ENCODE results near the gene GRAMD2B. TPM values are rescaled to one million over a fixed set of nuclear protein-coding genes. Genes with fewer than 3 reads are reported as not detected.
"Not testable (repeated sequence)": the region's sequence is repeated elsewhere in the genome, so short reads cannot be mapped to it uniquely, and the experiment has no call there.

The GRAMD2B gene
- polyA plus RNA-seq, 1 donor from 2014 or later = 3.1 TPM

DNA sequence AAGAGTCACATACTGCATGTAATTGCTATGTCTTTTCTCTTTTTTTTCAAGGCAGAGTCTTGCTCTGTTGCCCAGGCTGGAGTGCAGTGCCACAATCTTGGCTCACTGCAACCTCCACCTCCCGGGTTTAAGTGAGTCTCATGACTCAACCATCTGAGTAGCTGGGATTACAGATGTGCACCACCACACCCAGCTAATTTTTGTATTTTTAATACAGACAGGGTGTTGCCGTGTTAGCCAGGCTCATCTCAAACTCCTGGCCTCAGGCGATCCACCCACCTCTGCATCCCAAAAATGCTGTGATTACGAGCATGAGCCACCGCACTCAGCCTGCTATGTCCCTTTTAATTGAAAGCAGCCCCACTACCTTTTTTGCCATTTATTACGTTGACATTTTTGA lies 47.3 kb downstream of the GRAMD2B start:
- not testable (repeated sequence) for H3K27ac Mint-ChIP-seq, H3K36me3 Mint-ChIP-seq, H3K9me3 Mint-ChIP-seq, H3K27me3 Mint-ChIP-seq, H3K4me1 Mint-ChIP-seq
- H3K4me3 Mint-ChIP-seq = peak overlapping the region in 1 of 4 donors; percentile 17

DNA sequence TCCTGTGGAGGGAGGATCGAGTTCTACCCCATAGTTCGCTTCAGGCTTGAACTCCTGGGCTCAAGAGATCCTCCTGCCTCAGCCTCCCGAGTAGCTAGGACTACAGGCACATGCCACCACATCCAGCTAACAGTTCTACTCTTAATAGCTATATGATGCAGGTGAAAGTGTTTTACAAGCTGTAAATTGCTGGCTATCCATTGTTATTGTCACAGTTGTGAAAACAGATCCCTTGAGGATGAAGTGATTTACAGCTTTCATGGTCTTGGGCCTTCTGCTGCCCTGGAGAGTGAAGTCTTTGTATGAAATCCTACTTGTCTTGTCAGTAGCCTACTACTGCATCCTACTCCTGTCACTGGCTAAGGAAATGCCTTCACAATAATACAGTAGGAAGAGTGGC lies 48.0 kb downstream of the GRAMD2B start:
- Mint-ChIP-seq H3K9me3 (no peaks in the 10 kb centered on the region), H3K27me3 (no peaks in the 10 kb centered on the region), H3K36me3 (peaks cover 3% of the 10 kb centered on the region), H3K27ac (no peak overlapping the region), H3K4me3 (no peak overlapping the region), H3K4me1 (no peaks in the 10 kb centered on the region)

DNA sequence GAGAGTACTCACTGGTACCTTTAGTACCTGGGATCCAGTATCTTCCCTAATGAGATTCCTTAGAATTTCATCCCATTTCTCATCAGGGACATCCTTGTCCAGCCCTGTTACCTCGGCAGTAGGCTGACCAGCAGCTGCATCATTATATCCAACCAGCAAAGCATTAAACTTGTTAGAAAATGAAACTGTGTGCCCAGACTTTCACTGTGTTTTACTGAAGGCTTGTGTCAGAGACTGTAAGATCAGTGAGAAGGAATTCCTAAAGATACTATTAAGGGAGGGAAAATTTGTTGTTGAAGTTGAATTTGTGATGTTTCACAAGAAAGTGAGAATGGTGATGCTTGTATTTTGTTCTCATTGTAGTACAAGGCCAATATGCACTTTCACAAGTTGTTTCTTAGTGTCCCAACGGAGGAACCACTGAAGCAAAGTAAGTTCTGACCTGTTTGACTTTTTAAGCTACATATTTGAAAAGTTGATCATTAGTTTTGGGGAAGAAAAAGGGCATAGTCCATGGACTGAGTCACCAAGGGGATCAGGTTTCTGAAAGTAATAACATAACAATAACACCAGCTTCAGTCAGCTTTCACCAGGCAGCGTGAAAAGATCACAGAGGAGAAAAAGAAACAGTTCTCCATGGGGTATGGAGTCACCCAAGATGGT lies 48.8 kb downstream of the GRAMD2B start:
- Mint-ChIP-seq H3K4me3 (no peak overlapping the region), H3K4me1 (no peaks in the 10 kb centered on the region), H3K27me3 (no peaks in the 10 kb centered on the region), H3K9me3 (no peaks in the 10 kb centered on the region), H3K27ac (no peak overlapping the region), H3K36me3 (peaks cover 3% of the 10 kb centered on the region)

DNA sequence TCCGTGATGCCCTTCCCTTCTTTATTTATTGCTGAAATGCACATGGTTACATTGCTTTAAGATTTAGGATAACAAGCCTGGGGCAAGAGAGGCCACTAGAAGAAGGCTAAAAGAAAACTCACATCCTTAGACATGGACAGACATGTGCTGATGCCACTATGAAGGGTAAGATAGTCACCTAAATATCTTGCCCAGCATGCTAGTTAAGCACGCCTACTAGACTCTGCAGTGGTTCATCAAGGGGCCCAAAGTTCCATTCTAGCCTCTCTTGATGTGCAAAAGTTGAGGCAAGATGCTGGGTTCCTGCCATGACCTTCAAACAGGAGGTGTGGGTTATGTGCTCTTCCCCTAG lies 49.3 kb downstream of the GRAMD2B start:
- no peaks in the 10 kb centered on the region for H3K27me3 Mint-ChIP-seq
- H3K27ac Mint-ChIP-seq = no peak overlapping the region
- peaks cover 3% of the 10 kb centered on the region for H3K36me3 Mint-ChIP-seq
- H3K9me3 Mint-ChIP-seq = no peaks in the 10 kb centered on the region
- H3K4me3 Mint-ChIP-seq = no peak overlapping the region
- no peaks in the 10 kb centered on the region for H3K4me1 Mint-ChIP-seq

DNA sequence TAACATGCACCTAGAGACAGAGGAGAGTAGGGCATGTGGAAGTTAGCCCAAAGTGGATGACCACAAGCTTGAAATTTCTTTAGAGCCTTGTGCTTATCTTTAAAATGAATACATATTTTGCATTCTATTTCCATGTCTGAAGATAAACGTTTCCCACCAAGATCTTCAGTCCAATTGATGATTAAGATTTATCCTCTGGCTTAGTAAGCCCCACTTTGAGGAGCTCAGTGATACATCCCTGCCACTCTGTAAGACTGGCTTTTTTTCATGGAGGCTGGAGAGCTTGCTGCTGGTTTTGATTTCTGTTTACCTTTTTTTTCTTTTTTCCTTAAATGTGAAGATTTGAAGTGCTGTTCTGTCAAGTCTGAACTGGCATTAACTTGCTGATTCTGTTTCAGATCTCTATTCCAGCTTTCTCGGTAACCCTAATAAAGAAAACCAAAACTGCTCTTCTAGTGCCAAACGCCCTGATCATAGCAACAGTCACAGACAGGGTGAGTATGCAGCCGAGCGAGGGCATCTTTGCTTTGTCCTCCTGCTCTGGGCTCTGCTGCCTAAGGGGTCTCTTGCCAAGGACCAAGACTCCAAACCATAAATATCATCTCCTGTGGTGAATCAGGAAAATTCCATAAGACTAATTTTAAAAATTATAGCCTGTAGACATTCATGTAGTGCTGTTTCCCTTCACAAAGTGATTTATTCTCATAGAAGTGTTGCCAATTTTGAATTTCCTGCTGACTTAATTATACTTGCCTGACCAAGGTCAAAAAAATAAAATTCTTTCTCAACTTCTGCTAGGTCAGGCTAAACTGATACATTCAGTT lies 54.3 kb downstream of the GRAMD2B start:
- Mint-ChIP-seq H3K27me3 (no peaks in the 10 kb centered on the region), H3K36me3 (peaks cover 6% of the 10 kb centered on the region)

DNA sequence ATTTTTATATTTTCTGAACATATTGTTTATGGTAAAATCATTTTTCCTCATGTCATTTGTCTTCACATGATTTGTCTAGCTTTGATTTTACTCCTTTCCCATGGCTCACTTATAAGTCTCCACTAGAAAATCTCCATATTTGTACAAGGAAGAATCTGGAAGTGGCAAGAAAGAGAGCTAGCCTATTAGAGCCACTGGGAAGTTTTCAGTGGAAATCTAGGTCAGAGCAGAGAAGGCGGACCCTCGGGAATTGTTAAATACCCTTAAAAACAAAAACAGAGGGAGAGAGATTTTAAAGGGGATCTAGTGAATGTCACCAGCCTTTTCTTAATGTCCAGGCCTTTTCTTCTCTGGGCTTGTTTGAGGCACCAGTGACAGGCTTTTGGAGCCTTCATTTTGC lies 56.6 kb downstream of the GRAMD2B start:
- H3K36me3 Mint-ChIP-seq = peaks cover 7% of the 10 kb centered on the region
- H3K9me3 Mint-ChIP-seq = no peaks in the 10 kb centered on the region
- H3K4me3 Mint-ChIP-seq = no peak overlapping the region
- no peak overlapping the region for H3K27ac Mint-ChIP-seq
- no peaks in the 10 kb centered on the region for H3K27me3 Mint-ChIP-seq
- H3K4me1 Mint-ChIP-seq = no peaks in the 10 kb centered on the region

More for the DNA sequence above, 54.3 kb downstream of the GRAMD2B start:
- H3K9me3 Mint-ChIP-seq = no peaks in the 10 kb centered on the region
- H3K4me3 Mint-ChIP-seq = no peak overlapping the region
- no peak overlapping the region for H3K27ac Mint-ChIP-seq
- no peaks in the 10 kb centered on the region for H3K4me1 Mint-ChIP-seq

DNA sequence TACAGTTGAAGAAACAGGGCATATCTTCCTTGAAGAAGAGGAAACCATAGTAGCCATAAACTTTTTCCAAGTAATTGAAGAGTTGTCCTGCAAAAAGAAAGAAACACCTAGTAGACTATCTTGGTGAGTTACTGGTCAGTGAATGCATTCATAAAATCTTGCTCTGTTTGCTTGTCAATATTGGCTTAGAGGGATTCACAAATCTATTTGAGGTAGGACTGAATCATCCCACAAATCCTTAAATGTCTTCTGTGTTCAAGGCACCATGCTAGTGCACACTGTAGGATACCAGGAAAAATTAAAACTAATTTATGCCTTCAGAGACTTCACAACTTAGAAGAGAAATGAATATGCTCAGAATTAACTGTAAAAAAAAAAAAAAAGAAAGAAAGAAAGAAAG lies 57.6 kb downstream of the GRAMD2B start:
- Mint-ChIP-seq H3K27ac (no peak overlapping the region), H3K4me1 (no peaks in the 10 kb centered on the region), H3K9me3 (no peaks in the 10 kb centered on the region), H3K27me3 (no peaks in the 10 kb centered on the region), H3K4me3 (no peak overlapping the region), H3K36me3 (peaks cover 4% of the 10 kb centered on the region)

DNA sequence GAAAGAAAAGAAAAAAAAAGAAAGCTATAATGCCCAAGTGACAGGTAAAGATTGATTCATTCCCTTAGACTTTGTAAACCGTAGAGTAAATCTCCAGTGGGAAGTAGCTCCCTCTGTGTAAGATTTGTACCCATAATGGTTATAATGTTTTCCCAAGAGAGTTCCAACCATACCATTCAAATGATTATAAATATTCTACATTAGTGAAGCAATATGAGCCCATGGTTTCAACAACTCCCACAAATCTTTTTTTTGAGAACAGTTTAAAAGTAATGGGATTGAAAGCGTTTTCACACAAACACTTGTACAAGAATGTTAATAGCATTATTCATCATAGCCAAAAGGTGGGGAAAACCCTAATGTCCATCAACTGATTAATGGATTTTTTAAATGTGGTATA lies 58.0 kb downstream of the GRAMD2B start:
- H3K4me3 Mint-ChIP-seq = no peak overlapping the region
- no peak overlapping the region for H3K27ac Mint-ChIP-seq
- no peaks in the 10 kb centered on the region for H3K27me3 Mint-ChIP-seq
- no peaks in the 10 kb centered on the region for H3K9me3 Mint-ChIP-seq
- H3K4me1 Mint-ChIP-seq = no peaks in the 10 kb centered on the region
- peaks cover 7% of the 10 kb centered on the region for H3K36me3 Mint-ChIP-seq

DNA sequence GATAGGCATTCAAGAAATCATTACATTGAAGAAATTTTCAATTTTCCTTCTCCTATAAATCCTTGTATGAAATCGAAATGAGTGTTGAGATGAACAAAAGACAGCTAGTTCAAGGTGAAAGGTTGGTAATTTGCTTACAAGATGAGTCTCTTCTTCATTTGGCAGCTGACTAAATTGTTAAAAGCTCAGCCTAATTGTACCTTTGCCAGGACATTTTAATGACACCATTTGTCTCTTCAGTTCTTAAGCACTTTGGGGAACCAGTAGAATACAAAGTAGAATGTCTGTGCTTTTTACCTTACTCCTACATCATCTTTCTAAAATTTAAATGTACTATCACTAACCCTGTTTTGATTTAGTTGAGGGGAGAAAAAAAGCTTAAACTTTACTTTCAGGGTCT lies 59.4 kb downstream of the GRAMD2B start:
- Mint-ChIP-seq H3K27ac (no peak overlapping the region), H3K4me1 (no peaks in the 10 kb centered on the region), H3K9me3 (no peaks in the 10 kb centered on the region), H3K36me3 (peaks cover 7% of the 10 kb centered on the region), H3K27me3 (no peaks in the 10 kb centered on the region), H3K4me3 (no peak overlapping the region)

DNA sequence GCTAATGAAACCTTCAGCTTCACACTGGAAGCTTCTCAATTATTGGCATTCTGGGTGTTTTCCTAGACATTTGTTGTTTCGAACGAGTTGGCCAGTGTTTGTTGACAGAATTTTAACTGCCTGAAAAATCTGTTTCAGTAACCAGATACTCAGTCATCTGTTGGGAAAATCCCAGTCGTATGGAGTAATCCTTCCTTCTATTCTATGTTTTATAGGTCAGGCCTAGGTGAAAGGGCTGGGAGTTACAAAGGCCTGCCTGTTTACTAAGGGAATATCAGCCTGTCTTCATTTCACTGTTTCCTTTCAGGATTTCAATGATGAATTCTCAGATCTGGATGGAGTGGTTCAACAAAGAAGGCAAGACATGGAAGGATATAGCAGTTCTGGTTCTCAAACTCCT lies 59.9 kb downstream of the GRAMD2B start:
- Mint-ChIP-seq H3K9me3 (no peaks in the 10 kb centered on the region), H3K4me3 (no peak overlapping the region), H3K36me3 (peaks cover 7% of the 10 kb centered on the region), H3K4me1 (no peaks in the 10 kb centered on the region), H3K27ac (no peak overlapping the region), H3K27me3 (no peaks in the 10 kb centered on the region)

DNA sequence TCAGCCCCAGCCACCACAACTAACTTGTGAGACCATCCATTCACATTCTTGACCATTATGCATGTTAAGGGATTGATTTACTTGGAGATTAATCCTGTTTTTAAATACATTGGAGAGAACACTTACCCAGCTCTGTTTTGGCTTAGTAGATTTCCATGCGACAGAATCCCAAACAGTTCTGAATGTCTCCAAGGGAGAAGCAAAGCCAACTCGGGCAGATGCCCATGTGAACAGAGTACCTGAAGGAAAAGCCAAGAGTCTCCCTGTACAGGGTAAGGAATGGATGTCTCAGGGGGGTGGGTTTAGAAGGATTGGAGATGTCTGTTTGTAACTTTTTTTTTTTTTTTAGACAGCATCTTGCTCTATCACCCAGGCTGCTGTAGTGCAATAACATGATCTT lies 61.0 kb downstream of the GRAMD2B start:
- Mint-ChIP-seq H3K4me1 (no peaks in the 10 kb centered on the region), H3K9me3 (no peaks in the 10 kb centered on the region), H3K27me3 (no peaks in the 10 kb centered on the region), H3K36me3 (peaks cover 7% of the 10 kb centered on the region), H3K4me3 (no peak overlapping the region), H3K27ac (no peak overlapping the region)

DNA sequence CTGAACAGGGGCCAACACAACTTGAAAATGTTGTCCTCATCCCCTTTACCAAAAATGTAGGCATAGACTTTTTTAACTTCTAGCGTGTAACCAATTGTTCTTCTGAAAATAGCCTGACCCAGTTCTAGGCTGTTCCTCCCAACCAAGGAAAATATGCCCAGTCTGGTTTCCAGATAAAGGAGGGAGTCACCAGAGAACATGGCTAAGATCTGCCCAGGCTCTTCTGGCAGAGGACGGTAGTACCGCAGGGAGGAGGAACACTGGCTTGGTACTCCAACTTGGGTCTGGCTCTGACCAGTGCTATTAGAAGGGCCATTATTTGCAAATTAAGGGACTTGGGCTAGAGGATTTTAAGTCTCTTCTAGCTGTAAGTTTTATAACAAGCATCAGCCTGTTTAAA lies 63.1 kb downstream of the GRAMD2B start:
- H3K27me3 Mint-ChIP-seq = no peaks in the 10 kb centered on the region
- H3K4me1 Mint-ChIP-seq = no peaks in the 10 kb centered on the region
- H3K4me3 Mint-ChIP-seq = no peak overlapping the region
- H3K27ac Mint-ChIP-seq = no peak overlapping the region
- H3K9me3 Mint-ChIP-seq = no peaks in the 10 kb centered on the region
- H3K36me3 Mint-ChIP-seq = peaks cover 9% of the 10 kb centered on the region

DNA sequence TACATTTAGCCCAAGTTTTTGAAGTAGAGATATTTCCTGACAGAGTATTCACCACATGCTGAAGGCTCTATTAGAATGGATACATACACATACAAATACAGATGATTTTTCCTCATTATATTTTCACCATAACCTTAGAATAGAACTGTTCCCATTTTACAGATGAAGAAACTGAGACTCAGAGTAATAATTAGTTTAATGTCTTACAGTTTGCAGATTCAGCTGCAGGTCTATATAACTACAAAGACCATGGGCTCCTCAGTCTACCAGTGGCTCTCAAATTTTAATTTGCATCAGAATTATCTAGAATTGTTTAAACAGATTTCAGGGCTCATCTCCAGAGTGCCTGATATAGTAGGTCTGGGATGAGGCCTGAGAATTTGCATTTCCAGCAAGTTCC lies 64.4 kb downstream of the GRAMD2B start:
- Mint-ChIP-seq H3K27ac (peak overlapping the region in 1 of 3 donors; percentile 55), H3K4me1 (no peaks in the 10 kb centered on the region), H3K36me3 (peaks cover 9% of the 10 kb centered on the region), H3K9me3 (no peaks in the 10 kb centered on the region), H3K4me3 (no peak overlapping the region), H3K27me3 (no peaks in the 10 kb centered on the region)

DNA sequence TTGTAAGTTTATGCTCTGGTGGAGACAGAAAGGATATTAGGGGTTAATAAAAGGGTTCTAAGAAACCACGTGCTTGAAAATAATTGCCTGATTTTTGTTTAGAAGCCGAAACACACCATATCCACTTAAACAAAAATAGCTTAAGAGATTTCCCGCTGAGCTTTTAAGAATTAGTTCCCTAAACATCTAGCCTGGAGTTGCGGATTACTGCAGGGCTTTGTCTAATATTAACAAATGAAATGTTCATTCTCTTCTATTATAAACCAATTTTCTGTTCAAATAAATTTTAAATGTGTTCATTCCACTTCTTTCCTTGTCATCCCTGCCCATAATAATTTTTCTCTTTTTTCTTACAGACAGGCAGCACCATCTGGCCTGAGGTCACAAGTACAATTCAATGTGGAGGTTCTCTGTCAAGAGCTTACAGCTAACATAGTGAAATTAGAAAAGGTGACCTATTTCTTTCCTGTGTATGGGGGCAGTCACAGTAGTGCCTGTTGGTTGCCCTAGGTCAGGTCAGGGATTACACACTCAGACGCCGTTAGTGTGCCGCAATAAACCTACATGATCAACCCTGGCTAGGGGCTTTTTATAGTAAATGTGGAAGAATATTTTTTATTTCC lies 65.3 kb downstream of the GRAMD2B start:
- Mint-ChIP-seq H3K27ac (peak overlapping the region in 1 of 3 donors; percentile 55), H3K9me3 (no peaks in the 10 kb centered on the region), H3K4me3 (no peak overlapping the region), H3K27me3 (no peaks in the 10 kb centered on the region), H3K4me1 (no peaks in the 10 kb centered on the region), H3K36me3 (peaks cover 9% of the 10 kb centered on the region)

DNA sequence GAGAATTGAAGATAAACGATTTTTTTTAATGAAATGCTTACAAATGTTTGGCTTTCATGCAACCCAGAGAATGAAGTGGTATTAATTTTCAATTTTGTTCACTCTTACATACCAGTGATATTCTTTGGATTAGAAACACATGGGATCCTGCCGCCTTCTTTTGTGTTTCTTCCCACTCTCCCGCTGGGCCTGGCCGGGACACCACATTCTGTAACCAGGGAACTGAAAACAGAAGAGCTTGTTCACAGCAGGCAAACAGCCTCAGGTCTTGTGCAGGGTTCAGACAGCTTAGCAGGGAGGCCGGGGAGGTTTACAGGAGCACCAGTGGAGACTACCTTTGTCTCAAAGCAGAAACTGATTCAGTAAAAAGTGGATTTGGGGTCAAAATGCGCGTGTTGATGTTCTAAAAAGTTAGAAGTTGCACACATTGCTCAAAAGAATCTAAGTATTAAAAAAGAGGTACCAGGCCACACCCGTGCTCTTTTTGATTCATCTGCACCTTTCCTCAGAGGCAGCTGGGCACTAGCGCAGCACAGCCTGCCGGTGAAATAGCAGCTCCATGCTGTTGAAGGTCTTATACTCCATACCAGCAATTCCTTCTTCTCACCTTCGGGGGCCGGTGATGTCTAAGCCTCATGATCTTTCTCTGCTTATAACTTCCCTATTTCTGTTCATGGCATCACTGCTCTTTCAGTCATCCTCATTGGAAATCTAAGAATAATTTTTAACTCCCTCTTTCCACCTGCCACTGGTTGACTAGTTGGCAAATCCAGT lies 67.1 kb downstream of the GRAMD2B start:
- Mint-ChIP-seq H3K9me3 (no peaks in the 10 kb centered on the region), H3K36me3 (peaks cover 7% of the 10 kb centered on the region), H3K4me3 (no peak overlapping the region), H3K4me1 (no peaks in the 10 kb centered on the region), H3K27me3 (no peaks in the 10 kb centered on the region), H3K27ac (no peak overlapping the region)

All from IgD-negative memory B cell (primary cell).